ENCODE results near the gene EXTL1. TPM values are rescaled to one million over a fixed set of nuclear protein-coding genes. Genes with fewer than 3 reads are reported as not detected.

EXTL1 gene
- total RNA-seq, 4 donors from 2014 or later, result not detected

GRCh38 chr1:26009796-26010447 is 11.7 kb upstream of the EXTL1 start:
- peaks cover under 1 to 15% (median 7%) of the 10 kb centered on the region in 3 donors for H3K4me1 ChIP-seq
- H3K27ac ChIP-seq, result no peak overlapping the region
- intact Hi-C loops (cut with DNase I), result no loop called here
- no peaks in the 10 kb centered on the region for H3K36me3 ChIP-seq
- H3K27me3 ChIP-seq, result no peaks in the 10 kb centered on the region
- no peak overlapping the region for H3K4me3 ChIP-seq
- DNase-seq, result no peak
- no peaks in the 10 kb centered on the region for H3K9me3 ChIP-seq
- no peak for TF ChIP-seq CTCF (IDR thresholded peaks at IDR 0.05)
- no peak for TF ChIP-seq POLR2A (IDR thresholded peaks at IDR 0.05)
- WGBS, 2 donors, result 52 to 65% methylated on average over 4 to 6 of the region's 6 CpGs

- 23 to 100% methylated on average over 1 to 2 of the region's 3 CpGs for WGBS, 2 donors
- intact Hi-C loops (cut with DNase I), result no loop called here
- no peak for DNase-seq
Measured at GRCh38 chr1:26010825-26011224, 10.8 kb upstream of the EXTL1 start.

GRCh38 chr1:26012864-26013263 is 8.7 kb upstream of the EXTL1 start:
- no peaks in the 10 kb centered on the region for H3K9me3 ChIP-seq
- H3K4me1 ChIP-seq, result peaks cover 0 to 11% (median 8%) of the 10 kb centered on the region in 3 donors
- H3K27me3 ChIP-seq, result no peaks in the 10 kb centered on the region
- DNase-seq, result no peak
- no peak overlapping the region for H3K27ac ChIP-seq
- no CpG with 5 or more reads among the region's 3 CpGs for WGBS, 2 donors
- TF ChIP-seq CTCF (IDR thresholded peaks at IDR 0.05) (no peak), POLR2A (IDR thresholded peaks at IDR 0.05) (no peak)
- no peak overlapping the region for H3K4me3 ChIP-seq
- intact Hi-C loops (cut with DNase I), result no loop called here
- H3K36me3 ChIP-seq, result no peaks in the 10 kb centered on the region

More at GRCh38 chr1:26010825-26011224, 10.8 kb upstream of the EXTL1 start:
- Histone ChIP-seq H3K27ac (no peak overlapping the region), H3K4me3 (no peak overlapping the region), H3K4me1 (peaks cover 6 to 14% (median 8%) of the 10 kb centered on the region in 3 donors), H3K27me3 (no peaks in the 10 kb centered on the region), H3K9me3 (no peaks in the 10 kb centered on the region), H3K36me3 (no peaks in the 10 kb centered on the region)
- TF ChIP-seq POLR2A (IDR thresholded peaks at IDR 0.05) (no peak), CTCF (IDR thresholded peaks at IDR 0.05) (no peak)

GRCh38 chr1:26014179-26014578 is 7.4 kb upstream of the EXTL1 start:
- Histone ChIP-seq H3K27ac (no peak overlapping the region), H3K4me3 (no peak overlapping the region), H3K9me3 (no peaks in the 10 kb centered on the region), H3K4me1 (peaks cover 0 to 11% (median 8%) of the 10 kb centered on the region in 3 donors), H3K27me3 (no peaks in the 10 kb centered on the region), H3K36me3 (no peaks in the 10 kb centered on the region)
- TF ChIP-seq POLR2A (IDR thresholded peaks at IDR 0.05), result no peak
- DNase-seq, result no peak
- WGBS, 2 donors, result 73 to 83% methylated on average over 2 of the region's 2 CpGs
- intact Hi-C loops (cut with DNase I), result no loop called here

GRCh38 chr1:26015358-26015757 is 6.2 kb upstream of the EXTL1 start:
- TF ChIP-seq POLR2A (IDR thresholded peaks at IDR 0.05) (no peak), CTCF (IDR thresholded peaks at IDR 0.05) (no peak)
- Histone ChIP-seq H3K4me1 (peaks cover 0 to 11% (median 8%) of the 10 kb centered on the region in 3 donors), H3K27me3 (no peaks in the 10 kb centered on the region), H3K27ac (no peak overlapping the region), H3K9me3 (no peaks in the 10 kb centered on the region), H3K36me3 (no peaks in the 10 kb centered on the region), H3K4me3 (no peak overlapping the region)
- DNase-seq, result no peak
- 52 to 57% methylated on average over 2 of the region's 2 CpGs for WGBS, 2 donors
- intact Hi-C loops (cut with DNase I), result no loop called here

Measured in esophagus squamous epithelium (tissue), 5 donors.